IMR-90 (cell line): ENCODE results near the gene MALT1. TPM values are rescaled to one million over a fixed set of nuclear protein-coding genes. Genes with fewer than 3 reads are reported as not detected.

Source experiments
- ATAC-seq: fragments of 200-7000 bp; cut with Tn5 transposase; 2 replicates; pipeline ENCODE4 v1.9.1; 2020; ENCODE audit warnings: low read depth, mild to moderate bottlenecking, moderate library complexity
- BruUV-seq: library from RNA; stranded (reverse); fragments of 400-500 nt; replicated peaks from 2 replicates; lab custom pipeline; 2021; lab: Mats Ljungman, UMichigan
- CTCF ChIA-PET: fragments of 300-600 bp; formaldehyde crosslinking; extraction: SDS; loops from one replicate; lab custom pipeline; 2021; ENCODE audit warnings: antibody characterized with exemption; lab: Yijun Ruan, JAX
- POLR2A ChIA-PET: fragments of 300-600 bp; sonication (Branson Sonifier 250); formaldehyde crosslinking; loops from one replicate; lab custom pipeline; 2022; ENCODE audit warnings: antibody characterized with exemption; ENCODE audit not compliant: unreplicated experiment; lab: Charles Lee
- DNase-seq: peaks from one replicate; pipeline ENCODE4 v3.0.0; 2013
- H2AFZ ChIP-seq: replicated peaks from 2 replicates; pipeline ENCODE3; 2013; ENCODE audit warnings: low read length, mild to moderate bottlenecking; ENCODE audit not compliant: poor library complexity
- H2AK5ac ChIP-seq: 2 replicates; pipeline ENCODE4 v1.6.1; 2013; ENCODE audit warnings: low read depth, low read length, inconsistent platforms
- H2AK9ac ChIP-seq: replicated peaks from 2 replicates; pipeline ENCODE3; 2013; ENCODE audit warnings: mild to moderate bottlenecking, low read depth, low read length, moderate library complexity; ENCODE audit not compliant: poor library complexity
- H2BK120ac ChIP-seq: 2 replicates; pipeline ENCODE4 v1.6.1; 2013; ENCODE audit warnings: low read depth, low read length, inconsistent platforms
- H2BK15ac ChIP-seq: 3 replicates; pipeline ENCODE4 v1.6.1; 2013; ENCODE audit warnings: low read depth, low read length, inconsistent platforms
- H2BK20ac ChIP-seq: 2 replicates; pipeline ENCODE4 v1.6.1; 2013; ENCODE audit warnings: low read depth, mild to moderate bottlenecking, inconsistent platforms, low read length, moderate library complexity
- H2BK5ac ChIP-seq: 2 replicates; pipeline ENCODE4 v1.6.1; 2013; ENCODE audit warnings: mild to moderate bottlenecking, low read depth, low read length, inconsistent platforms; ENCODE audit not compliant: poor library complexity, severe bottlenecking
- H3K14ac ChIP-seq: replicated peaks from 2 replicates; pipeline ENCODE4 v1.6.1; 2013; ENCODE audit warnings: low read depth, low read length, inconsistent platforms
- H3K18ac ChIP-seq: 2 replicates; pipeline ENCODE4 v1.6.1; 2013; ENCODE audit warnings: low read depth, low read length, control low read depth
- H3K23ac ChIP-seq: 2 replicates; pipeline ENCODE4 v1.6.1; 2013; ENCODE audit warnings: low read depth, low read length, inconsistent platforms
- H3K27ac ChIP-seq: 2 replicates; pipeline ENCODE4 v1.5.1; 2013; ENCODE audit warnings: mild to moderate bottlenecking, control low read depth, low read length; ENCODE audit not compliant: insufficient read depth
- H3K27me3 ChIP-seq: 2 replicates; pipeline ENCODE4 v1.6.1; 2013; ENCODE audit warnings: low read length; ENCODE audit not compliant: control insufficient read depth, insufficient read depth
- H3K36me3 ChIP-seq: 2 replicates; pipeline ENCODE4 v1.6.1; 2013; ENCODE audit warnings: low read length, mixed read lengths; ENCODE audit not compliant: control insufficient read depth, insufficient read depth
- H3K4ac ChIP-seq: 2 replicates; pipeline ENCODE4 v1.6.1; 2013; ENCODE audit warnings: low read depth, low read length, inconsistent platforms
- H3K4me1 ChIP-seq: 2 replicates; pipeline ENCODE4 v1.6.1; 2013; ENCODE audit warnings: low read length, mixed read lengths; ENCODE audit not compliant: control insufficient read depth, insufficient read depth
- H3K4me2 ChIP-seq: 2 replicates; pipeline ENCODE4 v1.6.1; 2013; ENCODE audit warnings: low read depth, mild to moderate bottlenecking, control low read depth, low read length, moderate library complexity
- H3K4me3 ChIP-seq: 2 replicates; pipeline ENCODE4 v1.5.1; 2013; ENCODE audit warnings: low read depth, mild to moderate bottlenecking, control low read depth, low read length, moderate library complexity; ENCODE audit not compliant: insufficient read depth
- H3K56ac ChIP-seq: 2 replicates; pipeline ENCODE4 v1.6.1; 2013; ENCODE audit warnings: low read length, inconsistent platforms; ENCODE audit not compliant: insufficient read depth; ENCODE audit errors: extremely low read depth
- H3K79me1 ChIP-seq, 2 experiments: 2 replicates each; pipeline ENCODE4 v1.6.1; 2013; ENCODE audit warnings: low read length in 2 of 2, inconsistent platforms in 1 of 2, low read depth in 1 of 2
- H3K9ac ChIP-seq: 2 replicates; pipeline ENCODE4 v1.6.1; 2013; ENCODE audit warnings: low read depth, low read length, control low read depth
- H3K9me1 ChIP-seq: 2 replicates; pipeline ENCODE4 v1.6.1; 2013; ENCODE audit warnings: low read length, inconsistent platforms; ENCODE audit not compliant: insufficient read depth
- H3K9me3 ChIP-seq: 2 replicates; pipeline ENCODE4 v1.6.1; 2013; ENCODE audit warnings: low read length; ENCODE audit not compliant: control insufficient read depth, insufficient read depth
- H4K20me1 ChIP-seq: 2 replicates; pipeline ENCODE4 v1.6.1; 2013; ENCODE audit warnings: low read length, inconsistent platforms; ENCODE audit not compliant: insufficient read depth
- H4K5ac ChIP-seq: 2 replicates; pipeline ENCODE4 v1.6.1; 2013; ENCODE audit warnings: mild to moderate bottlenecking, low read depth, low read length, control low read depth
- H4K8ac ChIP-seq, 2 experiments: 2 replicates each; pipeline ENCODE4 v1.6.1; 2013; ENCODE audit warnings: low read depth in 2 of 2, low read length in 2 of 2, control low read depth in 1 of 2, inconsistent platforms in 1 of 2
- H4K91ac ChIP-seq: 2 replicates; pipeline ENCODE4 v1.6.1; 2013; ENCODE audit warnings: low read depth, low read length, inconsistent platforms; ENCODE audit not compliant: insufficient read depth
- CEBPB ChIP-seq: IDR thresholded peaks from 2 replicates; pipeline ENCODE4 v1.6.1; 2012; ENCODE audit warnings: low read depth, low read length, improper control_type of control experiment
- MAZ ChIP-seq: IDR thresholded peaks from 2 replicates; pipeline ENCODE4 v1.6.1; 2012; ENCODE audit warnings: low read depth, mild to moderate bottlenecking, low read length, improper control_type of control experiment, moderate library complexity, borderline replicate concordance
- RAD21 ChIP-seq: IDR thresholded peaks from 2 replicates; pipeline ENCODE4 v1.6.1; 2012; ENCODE audit warnings: low read length, improper control_type of control experiment
- WGBS, 2 experiments: methylation state at CpG; one replicate each; pipeline versions ENCODE4 v1.1.5 to v1.1.7; 2013; ENCODE audit warnings: missing lambda C conversion rate in 2 of 2; ENCODE audit not compliant: insufficient read length in 1 of 2; ENCODE audit errors: extremely low coverage in 2 of 2; 5-methylcytosine and 5-hydroxymethylcytosine counted together
- dilution Hi-C: fragments of 300-500 bp; cut with HindIII; formaldehyde crosslinking; loops from one replicate; pipeline ENCODE4 v1.14.3; 2018; ENCODE audit warnings: low sequenced_read_pairs; ENCODE audit not compliant: unreplicated experiment
- in situ Hi-C: fragments of 300-500 bp; cut with MboI; formaldehyde crosslinking; loops from 3 replicates; pipeline ENCODE4 v1.14.3; 2019; ENCODE audit warnings: low sequenced_read_pairs, inconsistent platforms, mixed read lengths
- intact Hi-C: fragments of 100-400 bp; cut with micrococcal nuclease; formaldehyde crosslinking; loops from 2 replicates; pipeline ENCODE4 v1.10.0; 2022
- polyA plus RNA-seq, 3 experiments: library from polyadenylated mRNA; depleted of rRNA; stranded (reverse); fragments of >200 nt; gene quantifications; 2 replicates each; pipeline ENCODE4 v1.2.3, GENCODE V29; 2012; ENCODE audit warnings: low replicate concordance in 1 of 3
- total RNA-seq: library from RNA; depleted of rRNA; stranded (reverse); fragments of >200 nt; gene quantifications from 2 replicates; pipeline ENCODE4 v1.2.3, GENCODE V29; 2012
- TF ChIP-seq, protein P1 (sequence below): fragments of 150-350 bp; IDR thresholded peaks from 2 replicates; pipeline ENCODE4 v1.6.1; 2017; ENCODE audit warnings: mild to moderate bottlenecking, antibody characterized with exemption, low read length, low read depth

MALT1 gene
- total and polyA plus RNA-seq, 2 of the 4 experiments (the other 2 are of a cell fraction): 8.3 to 25.3 TPM

DNA sequence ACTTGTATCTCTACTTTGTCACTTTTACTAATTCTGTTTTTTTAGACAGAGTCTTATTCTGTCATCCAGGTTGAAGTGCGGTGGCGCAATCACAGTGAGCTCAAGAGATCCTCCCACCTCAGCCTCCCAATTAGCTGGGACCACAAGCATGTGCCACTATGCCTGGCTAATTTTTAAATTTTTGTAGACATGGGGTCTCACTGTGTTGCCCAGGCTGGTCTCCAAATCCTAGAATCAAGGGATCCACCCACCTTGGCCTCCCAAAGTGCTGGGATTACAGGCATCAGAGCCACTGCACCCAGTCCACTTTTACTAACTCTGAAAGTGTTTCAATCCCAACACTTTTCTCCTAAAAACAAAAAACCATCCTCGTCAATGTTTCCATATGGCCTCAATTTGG is 94.9 kb downstream of the MALT1 start:
- no peak overlapping the region for H3K4me3 ChIP-seq
- no peak overlapping the region for H4K8ac ChIP-seq
- dilution Hi-C loops (no loop called here), in situ Hi-C loops (loop anchor here (10.0 kb wide), 1 partner anchor 721 kb away; the partner anchor contains the start of gene NEDD4L), intact Hi-C loops (loop anchor here (10.0 kb wide), 1 partner anchor 271 kb away; no protein-coding TSS in a partner anchor)
- no peak overlapping the region for H3K4ac ChIP-seq
- ChIA-PET POLR2A (no interaction called here), CTCF (no interaction called here)
- H3K23ac ChIP-seq: no peak overlapping the region
- H2BK15ac ChIP-seq: no peak overlapping the region
- H3K9ac ChIP-seq: no peak overlapping the region
- no peak overlapping the region for H2BK20ac ChIP-seq
- no peaks in the 10 kb centered on the region for H3K79me1 ChIP-seq
- no peak overlapping the region for H2BK120ac ChIP-seq
- BruUV-seq: no TSS peak
- peaks cover 27% of the 10 kb centered on the region for H3K27me3 ChIP-seq
- H4K20me1 ChIP-seq: no peaks in the 10 kb centered on the region
- H3K9me3 ChIP-seq: no peaks in the 10 kb centered on the region
- no peak overlapping the region for H3K27ac ChIP-seq
- H3K36me3 ChIP-seq: no peaks in the 10 kb centered on the region
- WGBS, 2 experiments: 79% methylated on average over 2 of the region's 3 CpGs; no CpG with 5 or more reads in 1 of the 2 experiments
- H2AFZ ChIP-seq: no peak overlapping the region
- H3K9me1 ChIP-seq: no peaks in the 10 kb centered on the region
- no peak for TF ChIP-seq MAZ
- TF ChIP-seq RAD21: no peak
- 0 out of 2 replicates have a peak, but pooled peaks have one; percentile 39 for TF ChIP-seq CEBPB
- TF ChIP-seq, protein P1, sequence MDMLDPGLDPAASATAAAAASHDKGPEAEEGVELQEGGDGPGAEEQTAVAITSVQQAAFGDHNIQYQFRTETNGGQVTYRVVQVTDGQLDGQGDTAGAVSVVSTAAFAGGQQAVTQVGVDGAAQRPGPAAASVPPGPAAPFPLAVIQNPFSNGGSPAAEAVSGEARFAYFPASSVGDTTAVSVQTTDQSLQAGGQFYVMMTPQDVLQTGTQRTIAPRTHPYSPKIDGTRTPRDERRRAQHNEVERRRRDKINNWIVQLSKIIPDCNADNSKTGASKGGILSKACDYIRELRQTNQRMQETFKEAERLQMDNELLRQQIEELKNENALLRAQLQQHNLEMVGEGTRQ: no peak
- H4K5ac ChIP-seq: no peak overlapping the region
- H3K14ac ChIP-seq: no peak overlapping the region
- H2BK5ac ChIP-seq: no peak overlapping the region
- DNase-seq: no peak
- no peak for ATAC-seq
- H3K4me2 ChIP-seq: no peak overlapping the region
- H3K4me1 ChIP-seq: no peaks in the 10 kb centered on the region
- no peak overlapping the region for H3K18ac ChIP-seq
- no peak overlapping the region for H2AK5ac ChIP-seq
- no peak overlapping the region for H2AK9ac ChIP-seq
- no peak overlapping the region for H3K56ac ChIP-seq
- H4K91ac ChIP-seq: no peak overlapping the region
